PFSK-1 (cell line): ENCODE results near the gene PPOX.

Experiments used
- FOXP2 ChIP-seq: optimal IDR thresholded peaks from 2 replicates; pipeline ENCODE3; 2011; ENCODE audit warnings: borderline replicate concordance, control low read depth, inconsistent platforms; ENCODE audit not compliant: insufficient read depth; ENCODE audit errors: extremely low read length, extremely low read depth
- POLR2AphosphoS5 ChIP-seq: IDR thresholded peaks from 2 replicates; pipeline ENCODE4 v1.6.1; 2012; ENCODE audit warnings: low read depth, mild to moderate bottlenecking, control low read depth, low read length, moderate library complexity
- SIN3A ChIP-seq: IDR thresholded peaks from 2 replicates; pipeline ENCODE4 v1.6.1; 2012; ENCODE audit warnings: mild to moderate bottlenecking, low read length, moderate library complexity, borderline replicate concordance; ENCODE audit not compliant: insufficient read depth
- TAF1 ChIP-seq: IDR thresholded peaks from 2 replicates; pipeline ENCODE4 v1.6.1; 2012; ENCODE audit warnings: low read length, control low read depth, borderline replicate concordance; ENCODE audit not compliant: insufficient read depth
- TF ChIP-seq, protein P1 (sequence below), 2 experiments: IDR thresholded peaks; 2 replicates each; pipeline versions ENCODE4 v1.6.1 to v1.8.0; 2011 to 2012; ENCODE audit warnings: low read depth in 2 of 2, low read length in 2 of 2, control low read depth in 1 of 2, inconsistent platforms in 1 of 2, mild to moderate bottlenecking in 1 of 2, moderate library complexity in 1 of 2; ENCODE audit not compliant: insufficient read depth in 1 of 2

Gene PPOX

DNA sequence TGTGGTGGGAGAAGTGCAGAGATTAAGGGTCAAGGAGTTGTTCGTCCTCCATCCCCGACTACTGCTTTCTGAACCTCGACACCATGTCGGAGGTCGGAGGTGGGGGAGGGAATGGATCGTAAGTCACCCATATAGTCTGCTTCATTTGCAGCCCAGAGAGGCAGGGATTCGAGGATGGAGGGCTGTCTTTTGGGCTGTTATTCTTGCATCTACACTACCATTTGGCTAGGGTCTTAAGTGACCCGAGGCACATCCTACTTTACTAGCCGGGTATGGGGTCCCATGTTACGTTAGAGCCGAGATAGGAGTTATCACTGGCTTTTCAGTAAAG, 6.3 kb upstream of the PPOX start:
- TF ChIP-seq FOXP2 = no peak
- no peak for TF ChIP-seq TAF1
- TF ChIP-seq, protein P1, sequence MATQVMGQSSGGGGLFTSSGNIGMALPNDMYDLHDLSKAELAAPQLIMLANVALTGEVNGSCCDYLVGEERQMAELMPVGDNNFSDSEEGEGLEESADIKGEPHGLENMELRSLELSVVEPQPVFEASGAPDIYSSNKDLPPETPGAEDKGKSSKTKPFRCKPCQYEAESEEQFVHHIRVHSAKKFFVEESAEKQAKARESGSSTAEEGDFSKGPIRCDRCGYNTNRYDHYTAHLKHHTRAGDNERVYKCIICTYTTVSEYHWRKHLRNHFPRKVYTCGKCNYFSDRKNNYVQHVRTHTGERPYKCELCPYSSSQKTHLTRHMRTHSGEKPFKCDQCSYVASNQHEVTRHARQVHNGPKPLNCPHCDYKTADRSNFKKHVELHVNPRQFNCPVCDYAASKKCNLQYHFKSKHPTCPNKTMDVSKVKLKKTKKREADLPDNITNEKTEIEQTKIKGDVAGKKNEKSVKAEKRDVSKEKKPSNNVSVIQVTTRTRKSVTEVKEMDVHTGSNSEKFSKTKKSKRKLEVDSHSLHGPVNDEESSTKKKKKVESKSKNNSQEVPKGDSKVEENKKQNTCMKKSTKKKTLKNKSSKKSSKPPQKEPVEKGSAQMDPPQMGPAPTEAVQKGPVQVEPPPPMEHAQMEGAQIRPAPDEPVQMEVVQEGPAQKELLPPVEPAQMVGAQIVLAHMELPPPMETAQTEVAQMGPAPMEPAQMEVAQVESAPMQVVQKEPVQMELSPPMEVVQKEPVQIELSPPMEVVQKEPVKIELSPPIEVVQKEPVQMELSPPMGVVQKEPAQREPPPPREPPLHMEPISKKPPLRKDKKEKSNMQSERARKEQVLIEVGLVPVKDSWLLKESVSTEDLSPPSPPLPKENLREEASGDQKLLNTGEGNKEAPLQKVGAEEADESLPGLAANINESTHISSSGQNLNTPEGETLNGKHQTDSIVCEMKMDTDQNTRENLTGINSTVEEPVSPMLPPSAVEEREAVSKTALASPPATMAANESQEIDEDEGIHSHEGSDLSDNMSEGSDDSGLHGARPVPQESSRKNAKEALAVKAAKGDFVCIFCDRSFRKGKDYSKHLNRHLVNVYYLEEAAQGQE (IDR thresholded peaks at IDR 0.05; ENCODE audit: insufficient read depth in 1 of 2, low read depth in 2 of 2, low read length in 2 of 2) = no peak
- TF ChIP-seq SIN3A = no peak
- TF ChIP-seq POLR2AphosphoS5 = no peak

DNA sequence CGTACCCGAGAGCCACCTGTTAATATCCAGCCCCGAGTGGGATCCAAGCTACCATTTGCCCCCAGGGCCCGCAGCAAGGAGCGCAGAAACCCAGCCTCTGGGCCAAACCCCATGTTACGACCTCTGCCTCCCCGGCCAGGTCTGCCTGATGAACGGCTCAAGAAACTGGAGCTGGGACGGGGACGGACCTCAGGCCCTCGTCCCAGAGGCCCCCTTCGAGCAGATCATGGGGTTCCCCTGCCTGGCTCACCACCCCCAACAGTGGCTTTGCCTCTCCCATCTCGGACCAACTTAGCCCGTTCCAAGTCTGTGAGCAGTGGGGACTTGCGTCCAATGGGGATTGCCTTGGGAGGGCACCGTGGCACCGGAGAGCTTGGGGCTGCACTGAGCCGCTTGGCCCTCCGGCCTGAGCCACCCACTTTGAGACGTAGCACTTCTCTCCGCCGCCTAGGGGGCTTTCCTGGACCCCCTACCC, 5.5 kb upstream of the PPOX start:
- TF ChIP-seq SIN3A (no peak), FOXP2 (no peak), TAF1 (no peak), POLR2AphosphoS5 (no peak)
- TF ChIP-seq, protein P1 (IDR thresholded peaks at IDR 0.05; ENCODE audit: insufficient read depth in 1 of 2, low read depth in 2 of 2, low read length in 2 of 2) = no peak

DNA sequence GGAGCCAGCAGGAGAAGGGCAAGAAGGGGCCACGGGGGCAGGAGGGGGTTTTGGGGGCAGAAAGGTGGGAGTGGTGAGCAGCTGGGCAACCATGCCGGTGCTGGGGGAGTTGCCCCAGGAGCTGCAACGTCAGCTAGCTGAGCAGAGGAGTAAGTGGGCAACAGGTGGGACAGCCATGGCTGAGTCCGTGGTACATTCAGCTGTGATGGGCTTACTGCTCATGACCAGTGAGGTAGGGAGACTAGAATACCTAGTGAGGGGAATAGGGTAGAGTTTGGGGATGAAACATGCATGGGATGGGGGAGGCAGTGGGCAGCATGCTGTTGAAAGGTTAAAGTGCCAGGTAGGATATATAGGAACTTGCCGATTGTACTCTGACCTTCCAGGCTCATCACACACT, 4.6 kb upstream of the PPOX start:
- no peak for TF ChIP-seq TAF1
- no peak for TF ChIP-seq POLR2AphosphoS5
- no peak for TF ChIP-seq FOXP2

DNA sequence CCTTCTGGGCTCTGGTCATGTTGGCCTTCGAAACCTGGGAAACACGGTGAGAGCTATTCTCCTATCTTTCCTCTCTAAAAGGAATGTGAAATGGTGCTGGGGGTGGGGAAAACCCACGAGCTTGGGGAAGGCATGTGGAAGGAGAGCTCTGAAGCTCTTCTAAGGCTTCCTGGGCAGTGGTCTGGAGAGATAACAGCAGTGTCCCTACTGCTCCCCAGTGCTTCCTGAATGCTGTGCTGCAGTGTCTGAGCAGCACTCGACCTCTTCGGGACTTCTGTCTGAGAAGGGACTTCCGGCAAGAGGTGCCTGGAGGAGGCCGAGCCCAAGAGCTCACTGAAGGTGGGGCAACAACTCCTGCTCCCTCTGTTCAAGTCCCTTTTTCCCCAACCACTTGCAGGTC, 4.2 kb upstream of the PPOX start:
- no peak for TF ChIP-seq TAF1
- TF ChIP-seq, protein P1 (IDR thresholded peaks at IDR 0.05; ENCODE audit: insufficient read depth in 1 of 2, low read depth in 2 of 2, low read length in 2 of 2) = no peak
- TF ChIP-seq FOXP2 = no peak
- no peak for TF ChIP-seq SIN3A
- no peak for TF ChIP-seq POLR2AphosphoS5

DNA sequence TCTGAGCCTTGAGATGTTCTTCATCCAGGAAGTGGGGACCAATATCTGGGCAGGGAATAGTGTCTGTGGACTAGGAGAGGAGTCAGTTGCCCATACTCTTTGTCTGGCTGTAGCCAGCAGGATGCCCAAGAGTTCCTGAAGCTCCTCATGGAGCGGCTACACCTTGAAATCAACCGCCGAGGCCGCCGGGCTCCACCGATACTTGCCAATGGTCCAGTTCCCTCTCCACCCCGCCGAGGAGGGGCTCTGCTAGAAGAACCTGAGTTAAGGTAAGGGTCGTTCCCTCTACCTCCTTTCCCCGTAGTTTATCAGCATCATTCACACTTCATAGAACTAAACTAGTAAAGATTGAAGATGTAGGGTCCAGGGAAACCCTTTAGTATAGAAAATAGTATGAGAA, 3.4 kb upstream of the PPOX start:
- TF ChIP-seq TAF1 (no peak), POLR2AphosphoS5 (no peak), FOXP2 (no peak), SIN3A (no peak)
- TF ChIP-seq, protein P1 (IDR thresholded peaks at IDR 0.05; ENCODE audit: insufficient read depth in 1 of 2, low read depth in 2 of 2, low read length in 2 of 2) = no peak
